Measurements from ENCODE around the gene EP400. TPM values are rescaled to one million over a fixed set of nuclear protein-coding genes. Genes with fewer than 3 reads are reported as not detected.

Gene EP400
- total and polyA plus RNA-seq, 5 donors = 10.1 to 21.6 (median 16.5) TPM

- no peak overlapping the region for H3K4me3 ChIP-seq (ENCODE audit: low read length)
- no peaks in the 10 kb centered on the region for H3K4me1 ChIP-seq (ENCODE audit: control insufficient read depth, insufficient read depth, low read length)
- H3K27me3 ChIP-seq (ENCODE audit: control insufficient read depth, insufficient read depth) = no peaks in the 10 kb centered on the region
- intact Hi-C loops (cut with DNase I) = no loop called here
- no peak overlapping the region for H3K27ac ChIP-seq (ENCODE audit: low read length)
- H3K9me3 ChIP-seq (ENCODE audit: control insufficient read depth, low read length) = no peaks in the 10 kb centered on the region
- DNase-seq (no peak), ATAC-seq (no peak)
- WGBS = 96% methylated on average over 12 of the region's 12 CpGs
These were observed 105.2 kb downstream of the EP400 start for GRCh38 chr12:132054983-132055382.

GRCh38 chr12:132055535-132056096 is 105.9 kb downstream of the EP400 start:
- intact Hi-C loops (cut with DNase I) = no loop called here
- Histone ChIP-seq H3K9me3 (ENCODE audit: control insufficient read depth, low read length) (no peaks in the 10 kb centered on the region), H3K4me3 (ENCODE audit: low read length) (no peak overlapping the region), H3K27ac (ENCODE audit: low read length) (no peak overlapping the region), H3K27me3 (ENCODE audit: control insufficient read depth, insufficient read depth) (no peaks in the 10 kb centered on the region), H3K4me1 (ENCODE audit: control insufficient read depth, insufficient read depth, low read length) (no peaks in the 10 kb centered on the region)
- no peak for ATAC-seq
- no peak for DNase-seq
- WGBS = 92% methylated on average over 11 of the region's 11 CpGs

GRCh38 chr12:132056320-132056719 is 106.6 kb downstream of the EP400 start:
- no peak for ATAC-seq
- H3K27me3 ChIP-seq (ENCODE audit: control insufficient read depth, insufficient read depth) = no peaks in the 10 kb centered on the region
- H3K4me1 ChIP-seq (ENCODE audit: control insufficient read depth, insufficient read depth, low read length) = no peaks in the 10 kb centered on the region
- no peaks in the 10 kb centered on the region for H3K9me3 ChIP-seq (ENCODE audit: control insufficient read depth, low read length)
- WGBS = 91% methylated on average over 5 of the region's 5 CpGs
- no peak overlapping the region for H3K4me3 ChIP-seq (ENCODE audit: low read length)
- no peak overlapping the region for H3K27ac ChIP-seq (ENCODE audit: low read length)
- no peak for DNase-seq
- intact Hi-C loops (cut with DNase I) = no loop called here

- H3K27ac ChIP-seq (ENCODE audit: low read length) = no peak overlapping the region
- 91% methylated on average over 5 of the region's 5 CpGs for WGBS
- no peak for DNase-seq
- intact Hi-C loops (cut with DNase I) = no loop called here
- no peaks in the 10 kb centered on the region for H3K27me3 ChIP-seq (ENCODE audit: control insufficient read depth, insufficient read depth)
- no peaks in the 10 kb centered on the region for H3K9me3 ChIP-seq (ENCODE audit: control insufficient read depth, low read length)
- no peak for ATAC-seq
- no peaks in the 10 kb centered on the region for H3K4me1 ChIP-seq (ENCODE audit: control insufficient read depth, insufficient read depth, low read length)
- H3K4me3 ChIP-seq (ENCODE audit: low read length) = no peak overlapping the region
These were observed 107.2 kb downstream of the EP400 start for GRCh38 chr12:132056951-132057350.

GRCh38 chr12:132057691-132058090 is 107.9 kb downstream of the EP400 start:
- intact Hi-C loops (cut with DNase I) = no loop called here
- Histone ChIP-seq H3K4me3 (ENCODE audit: low read length) (no peak overlapping the region), H3K9me3 (ENCODE audit: control insufficient read depth, low read length) (no peaks in the 10 kb centered on the region), H3K27ac (ENCODE audit: low read length) (no peak overlapping the region), H3K27me3 (ENCODE audit: control insufficient read depth, insufficient read depth) (no peaks in the 10 kb centered on the region), H3K4me1 (ENCODE audit: control insufficient read depth, insufficient read depth, low read length) (no peaks in the 10 kb centered on the region)
- 91% methylated on average over 5 of the region's 5 CpGs for WGBS
- no peak for ATAC-seq
- DNase-seq = no peak

GRCh38 chr12:132061197-132061596 is 111.5 kb downstream of the EP400 start:
- no peak for ATAC-seq
- Histone ChIP-seq H3K4me1 (ENCODE audit: control insufficient read depth, insufficient read depth, low read length) (no peaks in the 10 kb centered on the region), H3K27me3 (ENCODE audit: control insufficient read depth, insufficient read depth) (no peaks in the 10 kb centered on the region), H3K4me3 (ENCODE audit: low read length) (no peak overlapping the region), H3K9me3 (ENCODE audit: control insufficient read depth, low read length) (no peaks in the 10 kb centered on the region), H3K27ac (ENCODE audit: low read length) (no peak overlapping the region)
- intact Hi-C loops (cut with DNase I) = no loop called here
- WGBS = 83% methylated on average over 7 of the region's 7 CpGs
- DNase-seq = no peak

- ATAC-seq (no peak), DNase-seq (no peak)
- intact Hi-C loops (cut with DNase I) = no loop called here
- Histone ChIP-seq H3K27me3 (ENCODE audit: control insufficient read depth, insufficient read depth) (no peaks in the 10 kb centered on the region), H3K4me3 (ENCODE audit: low read length) (no peak overlapping the region), H3K9me3 (ENCODE audit: control insufficient read depth, low read length) (no peaks in the 10 kb centered on the region), H3K4me1 (ENCODE audit: control insufficient read depth, insufficient read depth, low read length) (no peaks in the 10 kb centered on the region), H3K27ac (ENCODE audit: low read length) (no peak overlapping the region)
- 83% methylated on average over 30 of the region's 30 CpGs for WGBS
These were observed 112.1 kb downstream of the EP400 start for GRCh38 chr12:132061641-132062430.

GRCh38 chr12:132062481-132062880 is 112.7 kb downstream of the EP400 start:
- no peak for DNase-seq
- ATAC-seq = no peak
- H3K9me3 ChIP-seq (ENCODE audit: control insufficient read depth, low read length) = no peaks in the 10 kb centered on the region
- H3K4me1 ChIP-seq (ENCODE audit: control insufficient read depth, insufficient read depth, low read length) = no peaks in the 10 kb centered on the region
- no peak overlapping the region for H3K27ac ChIP-seq (ENCODE audit: low read length)
- intact Hi-C loops (cut with DNase I) = no loop called here
- no peak overlapping the region for H3K4me3 ChIP-seq (ENCODE audit: low read length)
- WGBS = 90% methylated on average over 14 of the region's 14 CpGs
- H3K27me3 ChIP-seq (ENCODE audit: control insufficient read depth, insufficient read depth) = no peaks in the 10 kb centered on the region

- no peaks in the 10 kb centered on the region for H3K9me3 ChIP-seq (ENCODE audit: control insufficient read depth, low read length)
- ATAC-seq (no peak), DNase-seq (no peak)
- H3K27me3 ChIP-seq (ENCODE audit: control insufficient read depth, insufficient read depth) = no peaks in the 10 kb centered on the region
- no peak overlapping the region for H3K27ac ChIP-seq (ENCODE audit: low read length)
- intact Hi-C loops (cut with DNase I) = no loop called here
- H3K4me1 ChIP-seq (ENCODE audit: control insufficient read depth, insufficient read depth, low read length) = no peaks in the 10 kb centered on the region
- 74% methylated on average over 10 of the region's 10 CpGs for WGBS
- no peak overlapping the region for H3K4me3 ChIP-seq (ENCODE audit: low read length)
These were observed 113.7 kb downstream of the EP400 start for GRCh38 chr12:132063491-132063890.

GRCh38 chr12:132064631-132065030 is 114.9 kb downstream of the EP400 start:
- intact Hi-C loops (cut with DNase I) = no loop called here
- no peaks in the 10 kb centered on the region for H3K9me3 ChIP-seq (ENCODE audit: control insufficient read depth, low read length)

GRCh38 chr12:132065203-132065602 is 115.5 kb downstream of the EP400 start:
- H3K4me3 ChIP-seq (ENCODE audit: low read length) = no peak overlapping the region
- H3K4me1 ChIP-seq (ENCODE audit: control insufficient read depth, insufficient read depth, low read length) = no peaks in the 10 kb centered on the region
- DNase-seq = no peak
- H3K27ac ChIP-seq (ENCODE audit: low read length) = no peak overlapping the region
- intact Hi-C loops (cut with DNase I) = no loop called here
- H3K9me3 ChIP-seq (ENCODE audit: control insufficient read depth, low read length) = no peaks in the 10 kb centered on the region
- 96% methylated on average over 10 of the region's 10 CpGs for WGBS
- no peaks in the 10 kb centered on the region for H3K27me3 ChIP-seq (ENCODE audit: control insufficient read depth, insufficient read depth)
- no peak for ATAC-seq

More at GRCh38 chr12:132064631-132065030, 114.9 kb downstream of the EP400 start:
- no peak for ATAC-seq
- Histone ChIP-seq H3K27me3 (ENCODE audit: control insufficient read depth, insufficient read depth) (no peaks in the 10 kb centered on the region), H3K4me1 (ENCODE audit: control insufficient read depth, insufficient read depth, low read length) (no peaks in the 10 kb centered on the region), H3K27ac (ENCODE audit: low read length) (no peak overlapping the region), H3K4me3 (ENCODE audit: low read length) (no peak overlapping the region)
- no peak for DNase-seq
- 93% methylated on average over 19 of the region's 19 CpGs for WGBS
